ENCODE data around the gene KIF27.
"Not testable (repeated sequence)": the region's sequence is repeated elsewhere in the genome, so short reads cannot be mapped to it uniquely, and the experiment has no call there.

GRCh38 chr9:83886498-83886897 lies 34.7 kb downstream of the KIF27 start:
- not testable (repeated sequence) for TF ChIP-seq CTCF (IDR thresholded peaks at IDR 0.05; ENCODE audit: insufficient read depth, low read length, poor library complexity, severe bottlenecking); EZH2phosphoT487 (conservative IDR thresholded peaks at IDR 0.05; ENCODE audit: low read length)
